GM12873 (cell line): ENCODE data around the gene ADCY2.

Experiments
- CTCF ChIP-seq: IDR thresholded peaks from 2 replicates; pipeline ENCODE4 v1.5.1; 2012; ENCODE audit warnings: low read depth, mild to moderate bottlenecking, moderate library complexity, low read length, control low read depth; ENCODE audit not compliant: insufficient read depth; ENCODE audit errors: missing control alignments

The ADCY2 gene

GRCh38 chr5:7755958-7756357, 360.0 kb downstream of the ADCY2 start:
- no peak for TF ChIP-seq CTCF

- TF ChIP-seq CTCF, result no peak
Measured at GRCh38 chr5:7756453-7756852, 360.5 kb downstream of the ADCY2 start.

- TF ChIP-seq CTCF, result no peak
Measured at GRCh38 chr5:7759257-7759871, 363.4 kb downstream of the ADCY2 start.

GRCh38 chr5:7759951-7760580, 364.1 kb downstream of the ADCY2 start:
- no peak for TF ChIP-seq CTCF

GRCh38 chr5:7762267-7762666, 366.3 kb downstream of the ADCY2 start:
- peak; percentile 40 for TF ChIP-seq CTCF

GRCh38 chr5:7763621-7764072, 367.7 kb downstream of the ADCY2 start:
- no peak for TF ChIP-seq CTCF

GRCh38 chr5:7764452-7764851, 368.5 kb downstream of the ADCY2 start:
- no peak for TF ChIP-seq CTCF
